G401 (cell line): ENCODE data around the gene EIF2B5. TPM values are rescaled to one million over a fixed set of nuclear protein-coding genes. Genes with fewer than 3 reads are reported as not detected.
"Not testable (repeated sequence)": the region's sequence is repeated elsewhere in the genome, so short reads cannot be mapped to it uniquely, and the experiment has no call there.

Source experiments
- DNase-seq: peaks from one replicate; pipeline ENCODE4 v3.0.0-alpha.2; 2015; ENCODE audit warnings: low spot score
- in situ Hi-C: cut with HindIII; loops from 2 replicates; pipeline ENCODE4 v1.10.0; 2016; ENCODE audit warnings: low sequenced_read_pairs, mixed read lengths
- total RNA-seq: library from RNA; depleted of rRNA; stranded (reverse); fragments of >200 nt; shearing (Covaris generic); gene quantifications from 2 replicates; pipeline ENCODE4 v1.2.3, GENCODE V29; 2014; rRNA removed

EIF2B5 gene
- total RNA-seq: 64.3 and 64.9 TPM in 2 replicates

DNA sequence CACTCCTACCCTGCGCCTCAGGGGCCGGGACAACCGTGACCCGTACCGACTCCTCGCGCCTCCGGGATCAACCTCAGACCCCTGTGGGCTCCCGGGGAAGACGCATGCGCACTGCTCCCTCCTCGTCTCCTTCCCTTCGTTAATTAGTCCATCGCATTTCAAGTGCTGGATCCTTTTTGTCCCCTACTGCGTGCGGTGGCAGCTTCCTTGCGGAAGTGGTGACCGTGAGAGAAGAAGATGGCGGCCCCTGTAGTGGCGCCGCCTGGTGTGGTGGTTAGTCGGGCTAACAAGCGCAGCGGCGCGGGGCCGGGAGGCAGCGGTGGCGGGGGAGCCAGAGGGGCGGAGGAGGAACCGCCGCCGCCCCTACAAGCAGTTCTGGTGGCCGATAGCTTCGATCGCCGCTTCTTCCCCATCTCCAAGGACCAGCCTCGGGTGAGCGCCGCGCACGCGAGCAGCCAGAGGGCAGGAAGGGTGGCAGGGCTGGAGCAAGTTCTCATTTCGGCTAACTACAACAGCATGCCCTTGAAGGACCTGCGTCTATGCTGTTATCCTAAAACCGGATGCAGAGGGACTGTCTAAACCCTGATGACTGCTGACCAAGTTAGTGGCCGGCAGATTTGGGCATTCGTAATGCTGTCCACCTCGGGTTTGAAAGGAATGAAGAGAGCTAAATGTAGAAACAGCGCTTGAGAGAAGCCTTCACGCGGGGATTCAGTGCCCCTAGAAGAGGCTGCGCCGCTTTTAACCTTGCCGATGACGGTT is at the start of gene EIF2B5:
TSS of gene EIF2B5 (plus strand) at position 210 of the 762 bp plus-strand sequence. CDS start at position 238, 28 bp downstream.
- DNase-seq: peak; percentile 96
- in situ Hi-C loops: no loop called here

DNA sequence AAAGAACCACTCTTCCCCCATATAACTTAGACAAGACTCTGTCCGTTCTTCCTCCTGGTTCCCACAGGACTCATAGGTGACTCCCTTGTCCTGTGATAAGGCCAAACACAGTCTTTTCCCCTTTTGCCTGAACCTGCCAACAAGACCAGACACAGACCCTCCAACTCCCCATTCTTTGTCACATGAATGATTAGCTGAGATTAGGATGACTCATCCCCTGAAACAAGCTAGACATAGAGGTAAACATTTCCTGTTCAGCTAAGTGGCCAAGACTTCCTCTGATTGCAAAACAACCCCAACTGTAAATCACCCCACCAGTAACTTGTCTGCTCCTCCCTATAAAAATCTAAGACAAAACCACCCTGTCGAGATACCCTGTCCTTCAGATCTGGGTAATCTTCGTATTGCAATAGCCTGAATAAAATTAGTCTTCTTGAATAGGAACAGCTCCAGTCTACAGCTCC is 49.7 kb upstream of the EIF2B5 start:
- in situ Hi-C loops: no loop called here
- no peak for DNase-seq

DNA sequence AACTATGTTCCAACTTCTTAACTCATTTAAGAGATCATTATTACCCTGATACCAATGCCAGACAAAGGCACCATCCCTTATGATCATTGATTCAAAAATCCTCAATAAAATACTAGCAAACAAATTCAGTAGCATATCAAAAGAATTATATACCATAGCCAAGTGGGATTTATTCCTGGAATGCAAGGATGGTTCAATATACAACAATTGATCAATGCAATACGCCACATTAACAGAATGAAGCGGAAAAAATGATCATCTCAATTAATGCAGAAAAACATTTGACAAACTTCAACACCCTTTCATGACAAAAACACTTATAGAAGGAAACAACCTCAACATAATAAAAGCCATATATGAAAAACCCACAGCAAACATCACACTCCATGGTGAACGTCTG is 43.0 kb upstream of the EIF2B5 start:
- in situ Hi-C loops: no loop called here
- no peak for DNase-seq

DNA sequence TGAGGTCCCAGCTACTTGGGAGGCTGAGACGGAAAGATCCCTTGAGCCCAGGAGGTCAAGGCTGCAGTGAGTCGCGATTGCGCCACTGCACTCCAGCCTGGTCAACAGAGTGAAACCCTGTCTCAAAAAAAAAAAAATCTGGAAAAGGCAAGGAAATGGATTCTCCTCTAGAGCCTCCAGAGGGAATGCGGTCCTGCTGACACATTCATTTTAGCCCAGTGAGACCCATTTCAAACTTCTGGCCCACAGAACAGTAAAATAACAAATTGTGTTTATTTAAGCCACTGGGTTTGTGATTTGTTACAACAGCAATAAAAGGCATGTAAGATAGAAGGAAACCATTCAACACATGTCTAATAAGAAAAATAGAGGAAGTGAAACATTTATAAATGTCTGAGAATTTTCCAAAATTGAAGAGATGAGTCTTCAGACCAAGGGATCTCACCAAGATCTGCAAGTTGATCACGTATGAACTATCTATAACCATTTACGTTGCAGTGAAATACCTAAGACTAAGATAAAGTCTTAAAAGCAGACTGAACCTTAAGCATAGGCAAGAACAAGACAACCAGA is 38.3 kb upstream of the EIF2B5 start, which contains the start of gene HTR3E:
TSS of gene HTR3E (plus strand) at position 254 of the 573 bp plus-strand sequence. CDS start 466 bp downstream, outside the sequence.
- in situ Hi-C loops: no loop called here
- DNase-seq: no peak

DNA sequence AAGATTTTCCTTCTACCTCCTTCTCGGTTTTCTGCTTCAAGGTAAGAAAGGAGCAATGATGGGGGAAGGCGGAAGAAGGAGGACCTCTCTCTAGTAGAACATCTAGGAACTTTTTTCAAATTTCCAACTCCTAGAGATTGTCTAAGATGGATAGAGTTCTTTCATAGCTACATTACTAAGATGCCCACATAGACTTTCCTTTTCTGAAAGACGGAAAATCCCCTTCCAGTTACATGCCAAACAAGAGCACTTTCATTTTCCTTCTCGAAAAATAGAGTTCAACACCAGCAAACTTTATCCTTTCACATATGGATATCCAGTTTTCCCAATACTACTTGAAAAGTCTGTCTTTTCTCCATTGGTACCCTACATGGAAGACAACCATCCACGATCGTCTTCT is 37.6 kb upstream of the EIF2B5 start:
- no peak for DNase-seq
- in situ Hi-C loops: no loop called here

DNA sequence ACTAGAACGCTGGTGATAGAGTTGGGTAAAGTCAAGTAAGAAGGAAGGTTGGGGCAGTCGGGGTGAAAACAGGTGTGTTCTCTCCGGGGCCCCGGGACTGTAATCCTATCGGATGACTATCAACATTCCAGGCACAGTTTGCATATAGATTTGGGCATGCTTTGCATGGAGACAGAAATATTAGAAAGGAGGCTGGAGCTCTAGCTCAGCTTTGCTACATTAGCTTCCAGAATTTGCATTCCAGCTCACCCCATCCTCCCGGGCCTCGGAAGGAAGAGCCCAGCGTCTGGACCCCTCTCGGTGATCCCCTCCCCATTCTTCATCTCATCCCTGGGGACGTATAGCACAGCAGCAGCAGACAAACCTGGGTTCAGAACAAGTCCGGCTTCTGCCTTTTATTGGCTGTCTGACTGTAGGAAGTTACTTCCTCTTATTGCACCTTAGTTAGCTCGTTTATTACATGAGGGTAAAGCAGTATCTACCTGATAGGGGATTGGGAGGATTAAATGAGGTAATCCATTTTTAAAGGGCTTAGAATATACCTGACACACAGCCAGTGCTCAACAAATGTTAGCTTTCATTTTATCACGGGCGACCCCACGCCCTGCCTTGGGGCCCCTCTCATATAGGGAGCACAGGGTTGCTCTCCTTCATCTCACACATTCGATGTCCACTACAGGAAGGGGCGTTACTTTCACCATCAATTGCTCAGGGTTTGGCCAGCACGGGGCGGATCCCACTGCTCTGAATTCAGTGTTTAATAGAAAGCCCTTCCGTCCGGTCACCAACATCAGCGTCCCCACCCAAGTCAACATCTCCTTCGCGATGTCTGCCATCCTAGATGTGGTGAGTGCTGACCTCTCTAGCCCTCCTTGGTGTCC is 35.1 kb upstream of the EIF2B5 start:
- DNase-seq: no peak
- in situ Hi-C loops: no loop called here

DNA sequence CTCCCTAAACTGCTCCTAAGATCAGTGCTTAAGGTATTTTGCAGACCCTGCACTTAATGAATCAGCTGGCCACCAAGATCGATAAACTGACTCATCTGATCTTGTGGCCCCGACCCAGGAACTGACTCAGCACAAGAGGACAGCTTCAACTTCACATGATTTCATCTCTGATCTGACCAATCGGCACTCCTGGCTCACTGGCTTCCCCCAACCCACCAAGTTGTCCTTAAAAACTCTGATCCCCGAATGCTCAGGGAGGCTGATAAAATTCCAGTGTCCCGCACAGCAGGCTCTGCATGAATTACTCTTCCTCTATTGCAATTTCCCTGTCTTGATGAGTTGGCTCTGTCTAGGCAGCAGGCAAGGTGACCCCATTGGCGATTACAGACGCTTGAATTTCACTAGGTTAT is 24.8 kb upstream of the EIF2B5 start:
- DNase-seq: no peak
- in situ Hi-C loops: no loop called here

DNA sequence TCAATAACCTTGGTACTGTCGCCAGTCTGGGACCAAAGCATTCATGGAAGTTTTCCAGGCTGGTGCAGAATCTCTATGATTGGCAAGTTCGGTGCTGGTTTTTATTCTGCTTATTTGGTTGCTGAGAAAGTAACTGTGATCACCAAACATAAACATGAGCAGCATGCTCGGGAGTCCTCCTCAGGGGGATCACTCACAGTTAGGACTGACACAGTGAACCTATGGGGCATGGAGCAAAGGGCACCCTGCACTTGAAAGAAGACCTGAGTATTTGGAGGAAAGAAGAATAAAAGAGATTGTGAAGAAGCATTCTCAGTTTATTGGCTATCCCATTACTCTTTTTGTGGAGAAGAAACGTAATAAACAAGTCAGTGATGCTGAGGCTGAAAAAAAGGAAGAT is 19.1 kb upstream of the EIF2B5 start:
- in situ Hi-C loops: no loop called here
- DNase-seq: no peak

DNA sequence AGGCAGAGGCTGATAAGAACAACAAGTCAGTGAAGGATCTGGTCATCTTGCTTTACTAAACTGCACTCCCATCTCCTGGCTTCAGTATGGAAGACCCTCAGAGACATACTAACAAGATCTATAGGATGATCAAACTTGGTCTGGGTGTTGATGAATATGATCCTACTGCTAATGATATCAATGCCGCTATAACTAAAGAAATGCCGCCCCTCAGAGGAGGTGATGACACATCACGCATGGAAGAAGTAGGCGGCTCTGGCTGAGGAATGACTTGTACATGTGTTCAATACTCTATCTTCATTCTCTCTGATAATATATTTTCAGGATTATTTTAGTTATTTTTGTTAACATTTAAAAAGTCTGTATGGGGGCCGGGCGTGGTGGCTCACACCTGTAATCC is 17.5 kb upstream of the EIF2B5 start:
- no peak for DNase-seq
- in situ Hi-C loops: no loop called here

DNA sequence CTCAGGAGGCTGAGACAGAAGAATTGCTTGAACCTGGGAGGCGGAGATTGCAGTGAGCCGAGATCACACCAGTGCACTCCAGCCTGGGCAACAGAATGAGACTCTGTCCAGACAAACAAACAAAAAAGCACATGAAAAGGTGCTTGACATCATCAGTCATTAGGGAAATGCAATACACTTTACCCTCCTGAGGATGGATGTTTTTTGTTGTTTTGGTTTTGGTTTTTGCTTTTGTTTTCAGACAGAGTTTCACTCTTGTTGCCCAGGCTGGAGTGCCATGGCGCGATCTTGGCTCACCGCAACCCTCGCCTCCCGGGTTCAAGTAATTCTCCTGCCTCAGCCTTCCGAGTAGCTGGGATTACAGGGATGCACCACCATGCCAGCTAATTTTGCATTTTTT is 14.1 kb upstream of the EIF2B5 start:
- DNase-seq, in situ Hi-C loops: not testable (repeated sequence)

DNA sequence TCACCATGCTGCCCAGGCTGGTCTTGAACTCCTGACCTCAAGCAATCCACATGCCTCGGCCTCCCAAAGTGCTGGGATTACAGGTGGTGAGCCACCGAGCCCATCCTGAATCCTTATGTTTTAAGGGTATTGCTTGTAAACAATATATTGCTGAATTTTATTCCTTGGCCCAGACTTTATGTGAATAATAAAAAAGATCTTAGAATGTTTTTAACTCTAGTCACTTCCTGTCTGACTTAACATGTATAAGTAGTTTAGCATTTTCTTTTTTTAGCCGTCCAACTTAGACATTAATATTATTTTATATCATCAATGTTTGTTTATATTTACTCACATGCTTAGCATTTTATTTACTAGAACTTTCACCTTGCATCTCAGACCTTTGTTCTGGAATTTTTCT is 9.2 kb upstream of the EIF2B5 start:
- in situ Hi-C loops: no loop called here

DNA sequence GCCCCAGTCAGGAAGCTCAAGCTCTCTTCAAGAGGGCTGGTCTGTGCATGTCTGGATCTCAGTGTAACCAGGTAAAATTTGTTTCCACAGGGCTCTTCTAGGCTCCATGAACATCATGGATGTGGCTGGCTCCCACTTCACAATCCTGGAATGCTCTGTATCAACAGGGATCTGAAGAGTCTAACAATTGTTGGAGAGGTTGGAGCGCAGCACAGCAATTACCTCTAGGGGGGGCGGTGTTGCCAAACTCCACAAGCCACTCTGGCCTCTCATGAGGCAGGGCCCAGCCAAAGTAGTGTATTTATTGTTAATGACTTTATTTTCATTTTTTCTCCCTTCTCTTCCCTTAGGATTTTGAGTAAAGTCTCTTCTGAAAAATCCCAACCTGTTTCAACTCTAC is 6.1 kb upstream of the EIF2B5 start:
- DNase-seq: no peak
- in situ Hi-C loops: no loop called here

More for the DNA sequence above, 9.2 kb upstream of the EIF2B5 start:
- no peak for DNase-seq

DNA sequence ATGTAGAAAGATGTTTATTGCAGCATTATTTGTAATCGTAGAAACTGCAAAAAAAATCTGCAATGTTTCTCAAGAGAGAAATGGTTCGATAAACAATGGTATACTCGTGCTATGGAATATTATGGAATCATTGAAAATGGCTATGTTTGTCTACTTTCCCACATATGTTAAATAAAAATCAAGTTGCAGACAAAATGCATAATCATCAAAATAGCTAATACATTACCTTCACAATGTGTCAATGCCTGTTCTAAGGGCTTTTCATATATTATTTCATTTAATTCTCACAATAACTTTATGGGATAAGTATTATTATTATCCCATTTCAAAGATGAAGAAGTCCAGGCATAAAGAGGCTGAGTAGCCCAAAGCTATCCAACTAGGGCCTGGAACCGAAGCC is 2.2 kb upstream of the EIF2B5 start:
- DNase-seq: no peak
- in situ Hi-C loops: no loop called here

DNA sequence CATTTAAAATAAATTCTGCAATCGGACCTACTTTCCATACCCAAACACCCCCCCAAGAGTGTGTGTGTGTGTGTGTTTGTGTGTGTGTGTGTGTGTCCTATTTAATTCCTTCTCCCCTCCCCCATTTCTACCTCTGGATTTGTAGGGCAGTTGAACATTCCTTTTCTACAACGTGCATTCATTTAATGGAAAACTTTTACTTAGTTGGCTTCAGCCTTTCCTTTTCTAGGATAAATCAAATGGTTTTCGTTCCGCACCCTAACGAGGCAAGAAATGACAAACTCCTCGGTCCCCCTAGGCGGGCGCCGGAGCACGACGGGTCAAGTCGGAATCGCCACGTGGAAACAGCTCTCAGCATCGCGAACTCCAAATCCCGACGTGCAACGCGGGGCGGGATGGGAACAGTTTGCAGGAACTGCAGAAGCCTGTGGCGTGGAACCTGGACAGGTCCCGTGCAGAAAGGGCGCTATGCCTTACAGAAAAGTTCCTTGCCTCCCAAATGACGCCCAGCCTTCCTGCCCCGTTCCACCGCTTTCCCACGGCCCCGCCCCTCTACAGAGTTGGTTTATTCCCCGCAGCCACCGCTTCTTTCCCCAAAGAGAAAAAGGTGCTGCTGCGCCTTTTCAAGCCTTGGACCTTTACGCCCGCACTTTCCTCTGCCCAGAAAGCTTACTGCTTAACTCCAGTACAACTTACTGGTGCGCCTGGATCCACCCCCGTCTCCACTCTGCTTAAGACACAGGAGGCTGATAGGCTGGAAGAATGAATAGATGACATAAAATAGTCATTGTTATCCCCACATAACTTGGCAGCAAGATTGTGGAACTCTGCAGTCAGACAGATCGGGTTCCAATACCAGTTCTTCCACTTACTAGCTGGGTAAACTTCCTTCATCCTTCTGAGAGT is 1.1 kb upstream of the EIF2B5 start:
- peak; percentile 92 for DNase-seq
- in situ Hi-C loops: no loop called here

DNA sequence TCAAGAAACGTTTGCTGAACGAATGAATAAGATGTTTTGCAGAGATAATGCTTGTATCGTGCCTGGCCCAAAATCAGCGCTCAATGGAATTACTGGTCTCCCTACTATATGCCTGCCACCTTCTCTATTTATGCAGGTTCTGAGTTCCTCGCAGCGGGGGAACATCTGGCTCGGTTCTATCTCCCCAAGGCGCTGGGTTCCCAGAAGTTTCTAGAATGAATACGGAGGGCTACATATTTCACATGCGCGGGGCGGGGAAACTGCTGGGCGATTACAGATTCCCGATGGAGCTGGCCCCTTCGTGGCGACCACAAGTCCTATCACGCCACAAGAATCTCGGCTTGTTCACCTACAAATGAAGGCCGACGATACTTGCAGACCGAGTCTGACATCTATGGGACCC is 411 bp upstream of the EIF2B5 start:
- in situ Hi-C loops: no loop called here
- DNase-seq: no peak

DNA sequence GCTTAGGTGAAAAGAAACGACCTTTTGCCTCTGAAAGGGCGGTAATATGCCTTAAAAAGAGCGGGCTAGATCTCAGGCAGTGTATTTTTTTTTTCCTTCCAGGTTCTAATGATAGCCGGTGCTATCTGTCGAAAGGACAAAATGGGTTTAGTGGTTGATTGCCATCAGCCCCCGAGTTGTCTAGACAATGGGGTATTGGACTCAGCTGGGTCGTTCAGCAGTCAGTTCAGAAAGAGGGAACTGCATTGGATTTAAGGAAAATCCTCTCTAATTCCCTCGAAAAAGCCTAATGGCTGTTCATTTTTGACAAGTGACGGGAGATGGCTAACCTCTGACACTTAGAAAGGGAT is 728 bp downstream of the EIF2B5 start:
- in situ Hi-C loops: no loop called here
- no peak for DNase-seq

DNA sequence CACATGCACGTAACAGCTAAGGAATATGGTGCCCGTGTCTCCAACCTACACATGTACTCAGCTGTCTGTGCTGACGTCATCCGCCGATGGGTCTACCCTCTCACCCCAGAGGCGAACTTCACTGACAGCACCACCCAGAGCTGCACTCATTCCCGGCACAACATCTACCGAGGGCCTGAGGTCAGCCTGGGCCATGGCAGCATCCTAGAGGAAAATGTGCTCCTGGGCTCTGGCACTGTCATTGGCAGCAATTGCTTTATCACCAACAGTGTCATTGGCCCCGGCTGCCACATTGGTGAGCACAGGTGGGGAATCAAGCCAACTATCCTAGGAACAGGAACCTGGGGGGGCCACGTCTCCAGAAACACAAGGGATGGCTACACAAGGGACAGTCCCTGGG is 5.3 kb downstream of the EIF2B5 start:
- DNase-seq: no peak
- in situ Hi-C loops: no loop called here

DNA sequence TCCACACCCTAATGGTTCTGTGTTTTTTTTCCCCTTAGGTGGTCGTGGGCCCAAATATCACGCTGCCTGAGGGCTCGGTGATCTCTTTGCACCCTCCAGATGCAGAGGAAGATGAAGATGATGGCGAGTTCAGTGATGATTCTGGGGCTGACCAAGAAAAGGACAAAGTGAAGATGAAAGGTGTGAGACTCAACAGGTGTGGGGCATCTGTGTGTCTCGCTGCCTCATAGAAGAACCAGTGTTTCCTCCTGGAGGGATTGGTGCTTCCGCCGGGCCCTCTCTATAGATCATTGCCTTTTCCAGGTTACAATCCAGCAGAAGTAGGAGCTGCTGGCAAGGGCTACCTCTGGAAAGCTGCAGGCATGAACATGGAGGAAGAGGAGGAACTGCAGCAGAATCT is 7.0 kb downstream of the EIF2B5 start:
- DNase-seq: no peak
- in situ Hi-C loops: no loop called here

DNA sequence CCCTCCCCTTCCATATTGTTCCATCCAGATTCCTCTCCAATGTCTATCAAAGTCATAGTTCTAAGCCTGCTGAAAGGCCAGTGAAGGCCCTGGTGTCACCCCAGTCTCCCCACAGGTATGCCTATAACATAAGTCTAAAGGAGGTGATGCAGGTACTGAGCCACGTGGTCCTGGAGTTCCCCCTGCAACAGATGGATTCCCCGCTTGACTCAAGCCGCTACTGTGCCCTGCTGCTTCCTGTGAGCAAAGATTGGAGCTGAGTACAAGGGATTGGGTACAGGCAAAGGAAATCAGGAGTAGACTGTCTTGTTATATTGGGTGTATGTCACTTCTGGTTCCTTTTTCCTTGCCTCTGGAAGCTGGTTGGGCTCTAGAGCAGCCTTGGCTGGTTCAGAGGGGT is 8.2 kb downstream of the EIF2B5 start:
- no peak for DNase-seq
- in situ Hi-C loops: no loop called here
